ENCODE measurements around the gene TAS2R40.
"Not testable (repeated sequence)": the region's sequence is repeated elsewhere in the genome, so short reads cannot be mapped to it uniquely, and the experiment has no call there.

Gene TAS2R40

GRCh38 chr7:143221737-143222136 lies at the start of gene TAS2R40:
TAS2R40 (plus strand) TSS chr7:143222037; CDS start chr7:143222079, 42 bp downstream.
- no peak for DNase-seq (ENCODE audit: low spot score)

GRCh38 chr7:143172354-143172753 lies 49.5 kb upstream of the TAS2R40 start:
- DNase-seq (ENCODE audit: low spot score): peak; percentile 33

- no peak for DNase-seq (ENCODE audit: low spot score)
These were observed 45.7 kb upstream of the TAS2R40 start for GRCh38 chr7:143176128-143176527.

GRCh38 chr7:143177374-143178119 lies 44.3 kb upstream of the TAS2R40 start:
- DNase-seq (ENCODE audit: low spot score): no peak

- not testable (repeated sequence) for DNase-seq (ENCODE audit: low spot score)
These were observed 41.1 kb upstream of the TAS2R40 start for GRCh38 chr7:143180771-143181170.

GRCh38 chr7:143181349-143181748 lies 40.5 kb upstream of the TAS2R40 start:
- DNase-seq (ENCODE audit: low spot score): no peak

- DNase-seq (ENCODE audit: low spot score): no peak
These were observed 38.8 kb upstream of the TAS2R40 start, which contains the start of gene TAS2R39 for GRCh38 chr7:143183024-143183423. TAS2R39 (plus strand) TSS chr7:143183419; CDS start chr7:143183419, 0 bp downstream.

- no peak for DNase-seq (ENCODE audit: low spot score)
These were observed 36.3 kb upstream of the TAS2R40 start for GRCh38 chr7:143185551-143185950.

GRCh38 chr7:143188994-143189393 lies 32.8 kb upstream of the TAS2R40 start:
- DNase-seq (ENCODE audit: low spot score): no peak

- no peak for DNase-seq (ENCODE audit: low spot score)
These were observed 28.0 kb upstream of the TAS2R40 start for GRCh38 chr7:143193880-143194279.

- no peak for DNase-seq (ENCODE audit: low spot score)
These were observed 22.8 kb upstream of the TAS2R40 start for GRCh38 chr7:143199040-143199439.

- no peak for DNase-seq (ENCODE audit: low spot score)
These were observed 19.7 kb upstream of the TAS2R40 start for GRCh38 chr7:143202161-143202560.

- DNase-seq (ENCODE audit: low spot score): no peak
These were observed 18.5 kb upstream of the TAS2R40 start for GRCh38 chr7:143203386-143203785.

GRCh38 chr7:143205560-143206293 lies 16.1 kb upstream of the TAS2R40 start:
- DNase-seq (ENCODE audit: low spot score): no peak

- no peak for DNase-seq (ENCODE audit: low spot score)
These were observed 11.3 kb upstream of the TAS2R40 start for GRCh38 chr7:143210541-143210940.

- DNase-seq (ENCODE audit: low spot score): not testable (repeated sequence)
These were observed 8.4 kb upstream of the TAS2R40 start for GRCh38 chr7:143213478-143213877.

- DNase-seq (ENCODE audit: low spot score): peak; percentile 79
These were observed 6.8 kb upstream of the TAS2R40 start for GRCh38 chr7:143214789-143215679.

GRCh38 chr7:143216151-143216550 lies 5.7 kb upstream of the TAS2R40 start:
- DNase-seq (ENCODE audit: low spot score): peak; percentile 64

- DNase-seq (ENCODE audit: low spot score): no peak
These were observed 5.2 kb upstream of the TAS2R40 start for GRCh38 chr7:143216686-143217085.

- DNase-seq (ENCODE audit: low spot score): no peak
These were observed 4.0 kb upstream of the TAS2R40 start for GRCh38 chr7:143217806-143218205.

GRCh38 chr7:143221286-143221685 lies 551 bp upstream of the TAS2R40 start:
- DNase-seq (ENCODE audit: low spot score): no peak

- no peak for DNase-seq (ENCODE audit: low spot score)
These were observed 945 bp downstream of the TAS2R40 start for GRCh38 chr7:143222782-143223181.

Data from AG20443 (cell line).